Endothelial cell of coronary artery (primary cell): Measurements from ENCODE around the gene C3orf52. TPM values are rescaled to one million over a fixed set of nuclear protein-coding genes. Genes with fewer than 3 reads are reported as not detected.

Experiments used
- total RNA-seq: library from RNA; depleted of rRNA; stranded (reverse); fragments of >200 nt; gene quantifications from 2 replicates; pipeline ENCODE4 v1.2.3, GENCODE V29; 2014

The C3orf52 gene
- 3.8 and 4.2 TPM in 2 replicates for total RNA-seq

GRCh38 chr3:112086076-112086854 lies at the start of gene C3orf52:
C3orf52 (plus strand) TSS chr3:112086389; CDS start chr3:112086408, 19 bp downstream.

DNA sequence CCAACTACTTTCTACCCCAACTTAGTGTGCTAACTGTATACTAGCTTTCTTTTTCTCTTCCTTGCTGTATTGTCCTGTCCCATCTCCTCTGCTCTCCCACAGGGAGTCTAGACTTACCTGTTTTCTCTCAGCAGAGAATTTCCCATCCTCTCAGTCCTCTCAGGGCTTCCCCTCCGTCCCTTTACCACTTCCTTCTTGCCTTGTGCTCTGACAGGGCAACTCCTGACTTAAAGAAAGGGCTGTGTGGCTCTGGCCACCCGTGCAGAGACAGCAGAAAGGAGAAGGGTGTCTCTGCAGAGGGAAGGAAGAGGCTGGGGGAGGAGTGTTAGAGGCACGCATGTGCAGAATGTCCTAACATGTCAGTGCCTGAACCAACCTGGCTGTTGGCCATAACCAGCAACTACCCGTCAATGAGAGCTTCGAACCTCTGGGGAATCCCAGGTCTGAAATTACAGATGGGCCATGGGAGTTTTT lies 46.8 kb downstream of the C3orf52 start, which contains the start of gene GCSAM:
Gene GCSAM (minus strand): TSS at position 274 of the 474 bp plus-strand sequence. CDS start 128 bp downstream, at position 146.

Other genes with a start within 250 kb of the C3orf52 start
- 52.7 and 93.5 TPM in 2 replicates for gene PHLDB2, start 227.1 kb upstream of the C3orf52 start, total RNA-seq
- gene ABHD10, start 107.4 kb upstream of the C3orf52 start, total RNA-seq: 27.9 and 30.2 TPM in 2 replicates
- gene TAGLN3, start 87.5 kb upstream of the C3orf52 start, total RNA-seq: not detected in 2 replicates
- not detected in 2 replicates for gene TMPRSS7, start 51.7 kb upstream of the C3orf52 start, total RNA-seq
- gene GCSAM, start 46.9 kb downstream of the C3orf52 start, total RNA-seq: not detected in 2 replicates
- gene SLC9C1, start 207.8 kb downstream of the C3orf52 start, total RNA-seq: 0.09 and 0.19 TPM in 2 replicates
- gene CD200, start 246.8 kb downstream of the C3orf52 start, total RNA-seq: 3.6 and 7.3 TPM in 2 replicates